C4-2B (cell line): ENCODE data around the gene HACD1.

Experiments
- ZFX ChIP-seq: fragments of 450-650 bp; IDR thresholded peaks from 2 replicates; pipeline ENCODE4 v1.6.1; 2017
- TF ChIP-seq, protein P1 (sequence below): fragments of 450-650 bp; conservative IDR thresholded peaks from 2 replicates; pipeline ENCODE4 v1.5.1; 2017; ENCODE audit warnings: mild to moderate bottlenecking

DNA sequence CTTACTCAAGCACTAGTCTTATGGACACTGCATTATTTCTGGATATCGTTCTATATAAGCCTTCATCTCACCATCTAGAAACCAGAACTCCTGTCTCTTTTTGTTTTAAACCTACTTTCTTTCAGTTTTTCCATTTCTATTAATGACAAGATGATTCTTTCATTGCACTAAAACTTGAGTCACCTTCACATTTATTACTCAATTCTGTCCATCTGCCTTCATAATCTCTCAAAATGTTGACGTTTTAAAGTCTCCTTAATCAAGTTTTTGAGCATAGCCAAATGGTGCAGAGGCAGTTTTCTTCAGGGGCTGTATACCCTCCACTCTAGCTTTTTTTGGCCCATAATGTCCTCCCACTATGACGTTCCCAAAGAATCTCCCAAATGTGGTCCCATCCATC is 44.3 kb upstream of the HACD1 start:
- TF ChIP-seq, protein P1, sequence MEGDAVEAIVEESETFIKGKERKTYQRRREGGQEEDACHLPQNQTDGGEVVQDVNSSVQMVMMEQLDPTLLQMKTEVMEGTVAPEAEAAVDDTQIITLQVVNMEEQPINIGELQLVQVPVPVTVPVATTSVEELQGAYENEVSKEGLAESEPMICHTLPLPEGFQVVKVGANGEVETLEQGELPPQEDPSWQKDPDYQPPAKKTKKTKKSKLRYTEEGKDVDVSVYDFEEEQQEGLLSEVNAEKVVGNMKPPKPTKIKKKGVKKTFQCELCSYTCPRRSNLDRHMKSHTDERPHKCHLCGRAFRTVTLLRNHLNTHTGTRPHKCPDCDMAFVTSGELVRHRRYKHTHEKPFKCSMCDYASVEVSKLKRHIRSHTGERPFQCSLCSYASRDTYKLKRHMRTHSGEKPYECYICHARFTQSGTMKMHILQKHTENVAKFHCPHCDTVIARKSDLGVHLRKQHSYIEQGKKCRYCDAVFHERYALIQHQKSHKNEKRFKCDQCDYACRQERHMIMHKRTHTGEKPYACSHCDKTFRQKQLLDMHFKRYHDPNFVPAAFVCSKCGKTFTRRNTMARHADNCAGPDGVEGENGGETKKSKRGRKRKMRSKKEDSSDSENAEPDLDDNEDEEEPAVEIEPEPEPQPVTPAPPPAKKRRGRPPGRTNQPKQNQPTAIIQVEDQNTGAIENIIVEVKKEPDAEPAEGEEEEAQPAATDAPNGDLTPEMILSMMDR = no peak
- TF ChIP-seq ZFX = no peak
